GM23338 (cell line): Measurements from ENCODE around the gene LPO. TPM values are rescaled to one million over a fixed set of nuclear protein-coding genes. Genes with fewer than 3 reads are reported as not detected.

Source experiments
- ATAC-seq: fragments of 200-7000 bp; cut with Tn5 transposase; 3 replicates; pipeline ENCODE4 v1.9.1; 2020
- DNase-seq: peaks from one replicate; pipeline ENCODE4 v3.0.0-alpha.2; 2015; ENCODE audit warnings: low spot score
- H2AFZ ChIP-seq: fragments of 200-600 bp; sonication (generic); 2 replicates; pipeline ENCODE4 v1.8.0; 2016; ENCODE audit warnings: antibody characterized with exemption, mild to moderate bottlenecking, moderate library complexity
- H3F3A ChIP-seq: fragments of 200-600 bp; sonication (generic); replicated peaks from 2 replicates; pipeline ENCODE4 v1.8.0; 2017; ENCODE audit warnings: antibody characterized with exemption, mixed run types, low read depth
- H3K27ac ChIP-seq: fragments of 200-600 bp; sonication (generic); 2 replicates; pipeline ENCODE4 v1.6.1; 2016; ENCODE audit warnings: low read depth
- H3K27me3 ChIP-seq: fragments of 200-600 bp; sonication (generic); 2 replicates; pipeline ENCODE4 v1.8.0; 2016; ENCODE audit warnings: mild to moderate bottlenecking, mixed run types, moderate library complexity; ENCODE audit not compliant: insufficient read depth
- H3K36me3 ChIP-seq: fragments of 200-600 bp; sonication (generic); 2 replicates; pipeline ENCODE4 v1.8.0; 2016; ENCODE audit warnings: mild to moderate bottlenecking; ENCODE audit not compliant: insufficient read depth
- H3K4me1 ChIP-seq: fragments of 200-600 bp; sonication (generic); 2 replicates; pipeline ENCODE4 v1.8.0; 2016; ENCODE audit warnings: mild to moderate bottlenecking, moderate library complexity; ENCODE audit not compliant: insufficient read depth
- H3K4me2 ChIP-seq: fragments of 200-600 bp; sonication (generic); 2 replicates; pipeline ENCODE4 v1.7.1; 2017; ENCODE audit warnings: mixed run types
- H3K4me3 ChIP-seq: fragments of 200-600 bp; sonication (generic); 2 replicates; pipeline ENCODE4 v1.6.1; 2016; ENCODE audit warnings: mixed run types
- H3K79me2 ChIP-seq: fragments of 200-600 bp; sonication (generic); replicated peaks from 2 replicates; pipeline ENCODE4 v1.8.0; 2017; ENCODE audit warnings: mild to moderate bottlenecking; ENCODE audit not compliant: insufficient read depth
- H3K9me2 ChIP-seq: fragments of 200-600 bp; sonication (generic); 2 replicates; pipeline ENCODE4 v1.8.0; 2017; ENCODE audit not compliant: insufficient read depth
- H4K20me1 ChIP-seq: fragments of 200-600 bp; sonication (generic); replicated peaks from 2 replicates; pipeline ENCODE4 v1.8.0; 2017; ENCODE audit warnings: mild to moderate bottlenecking; ENCODE audit not compliant: insufficient read depth
- H3K27ac Mint-ChIP-seq: 2 replicates; pipeline ENCODE4 v1.8.0; 2020; ENCODE audit warnings: inconsistent platforms, mild to moderate bottlenecking, moderate library complexity, mixed read lengths
- H3K27me3 Mint-ChIP-seq: 3 replicates; pipeline ENCODE4 v1.8.0; 2022; ENCODE audit warnings: low read depth, mild to moderate bottlenecking, moderate library complexity, mixed read lengths, inconsistent platforms; ENCODE audit not compliant: insufficient read depth, poor library complexity
- H3K36me3 Mint-ChIP-seq: 3 replicates; pipeline ENCODE4 v1.8.0; 2021; ENCODE audit warnings: low read depth, mild to moderate bottlenecking, inconsistent platforms, moderate library complexity, mixed read lengths
- H3K4me1 Mint-ChIP-seq: 3 replicates; pipeline ENCODE4 v1.8.0; 2020; ENCODE audit warnings: mild to moderate bottlenecking, inconsistent platforms, mixed read lengths
- H3K4me3 Mint-ChIP-seq: 3 replicates; pipeline ENCODE4 v1.8.0; 2021; ENCODE audit warnings: moderate library complexity, mild to moderate bottlenecking, inconsistent platforms, mixed read lengths
- H3K9me3 Mint-ChIP-seq: 3 replicates; pipeline ENCODE4 v1.8.0; 2020; ENCODE audit warnings: moderate library complexity, mild to moderate bottlenecking, inconsistent platforms, mixed read lengths
- CREB1 ChIP-seq: fragments of 250-450 bp; sonication (Bioruptor Pico); IDR thresholded peaks from 2 replicates; pipeline ENCODE4 v1.5.0; 2020; ENCODE audit warnings: low read depth, mild to moderate bottlenecking, moderate library complexity
- ETS1 ChIP-seq: IDR thresholded peaks from 2 replicates; pipeline ENCODE4 v1.6.1; 2016; ENCODE audit warnings: antibody characterized with exemption
- EZH2phosphoT487 ChIP-seq: fragments of 200-600 bp; sonication (generic); IDR thresholded peaks from one replicate; pipeline ENCODE4 v1.8.1; 2018; ENCODE audit warnings: antibody characterized with exemption; ENCODE audit not compliant: unreplicated experiment
- NANOG ChIP-seq: IDR thresholded peaks from 2 replicates; pipeline ENCODE4 v1.6.1; 2016; ENCODE audit warnings: antibody characterized with exemption, borderline replicate concordance
- STAT1 ChIP-seq: IDR thresholded peaks from one replicate; pipeline ENCODE4 v1.6.1; 2016; ENCODE audit warnings: antibody characterized with exemption; ENCODE audit not compliant: unreplicated experiment
- ZNF331 ChIP-seq: fragments of 250-450 bp; sonication (Bioruptor Pico); IDR thresholded peaks from 2 replicates; pipeline ENCODE4 v1.5.0; 2020; ENCODE audit warnings: low read depth, mild to moderate bottlenecking, moderate library complexity
- polyA plus RNA-seq: library from polyadenylated mRNA; unstranded; fragments of >200 nt; fragmentation: Nextera tagmentation; extraction: Ambion mirVana; gene quantifications from 2 replicates; pipeline ENCODE4 v1.2.1, GENCODE V29; 2016
- total RNA-seq: library from RNA; depleted of rRNA; stranded (reverse); fragments of >200 nt; shearing (Covaris generic); gene quantifications from 2 replicates; pipeline ENCODE4 v1.2.3, GENCODE V29; 2014
- TF ChIP-seq, protein P1 (sequence below): IDR thresholded peaks from one replicate; pipeline ENCODE4 v1.6.1; 2018; ENCODE audit warnings: antibody characterized with exemption; ENCODE audit not compliant: unreplicated experiment
- TF ChIP-seq, protein P2 (sequence below), 2 experiments: fragments of 200-600 bp in 1 of 2; sonication (generic) in 1 of 2; conservative IDR thresholded peaks; 2 replicates each; pipeline versions ENCODE4 v1.5.1 to v1.6.1; 2016 to 2017; ENCODE audit warnings: antibody characterized with exemption in 2 of 2, low read depth in 2 of 2, mild to moderate bottlenecking in 2 of 2, moderate library complexity in 1 of 2

Gene LPO
- total and polyA plus RNA-seq, 2 experiments from 2014 or later = 0.13 to 0.35 TPM

GRCh38 chr17:58250344-58251011, 12.1 kb downstream of the LPO start:
- Mint-ChIP-seq H3K4me1 (peaks cover 19% of the 10 kb centered on the region), H3K27ac (no peak overlapping the region), H3K27me3 (peaks cover 63% of the 10 kb centered on the region), H3K36me3 (peaks cover 8% of the 10 kb centered on the region), H3K4me3 (peak overlapping the region; percentile 22; the same call in 1 of the 3 replicates), H3K9me3 (peaks cover 12% of the 10 kb centered on the region)
- no peaks in the 10 kb centered on the region for H3K79me2 ChIP-seq
- H3K27me3 ChIP-seq = peaks cover 79% of the 10 kb centered on the region
- no peaks in the 10 kb centered on the region for H4K20me1 ChIP-seq
- TF ChIP-seq, protein P1, sequence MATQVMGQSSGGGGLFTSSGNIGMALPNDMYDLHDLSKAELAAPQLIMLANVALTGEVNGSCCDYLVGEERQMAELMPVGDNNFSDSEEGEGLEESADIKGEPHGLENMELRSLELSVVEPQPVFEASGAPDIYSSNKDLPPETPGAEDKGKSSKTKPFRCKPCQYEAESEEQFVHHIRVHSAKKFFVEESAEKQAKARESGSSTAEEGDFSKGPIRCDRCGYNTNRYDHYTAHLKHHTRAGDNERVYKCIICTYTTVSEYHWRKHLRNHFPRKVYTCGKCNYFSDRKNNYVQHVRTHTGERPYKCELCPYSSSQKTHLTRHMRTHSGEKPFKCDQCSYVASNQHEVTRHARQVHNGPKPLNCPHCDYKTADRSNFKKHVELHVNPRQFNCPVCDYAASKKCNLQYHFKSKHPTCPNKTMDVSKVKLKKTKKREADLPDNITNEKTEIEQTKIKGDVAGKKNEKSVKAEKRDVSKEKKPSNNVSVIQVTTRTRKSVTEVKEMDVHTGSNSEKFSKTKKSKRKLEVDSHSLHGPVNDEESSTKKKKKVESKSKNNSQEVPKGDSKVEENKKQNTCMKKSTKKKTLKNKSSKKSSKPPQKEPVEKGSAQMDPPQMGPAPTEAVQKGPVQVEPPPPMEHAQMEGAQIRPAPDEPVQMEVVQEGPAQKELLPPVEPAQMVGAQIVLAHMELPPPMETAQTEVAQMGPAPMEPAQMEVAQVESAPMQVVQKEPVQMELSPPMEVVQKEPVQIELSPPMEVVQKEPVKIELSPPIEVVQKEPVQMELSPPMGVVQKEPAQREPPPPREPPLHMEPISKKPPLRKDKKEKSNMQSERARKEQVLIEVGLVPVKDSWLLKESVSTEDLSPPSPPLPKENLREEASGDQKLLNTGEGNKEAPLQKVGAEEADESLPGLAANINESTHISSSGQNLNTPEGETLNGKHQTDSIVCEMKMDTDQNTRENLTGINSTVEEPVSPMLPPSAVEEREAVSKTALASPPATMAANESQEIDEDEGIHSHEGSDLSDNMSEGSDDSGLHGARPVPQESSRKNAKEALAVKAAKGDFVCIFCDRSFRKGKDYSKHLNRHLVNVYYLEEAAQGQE = no peak
- TF ChIP-seq EZH2phosphoT487 (no peak), ETS1 (no peak), NANOG (no peak), ZNF331 (CRISPR knock-in tag) (no peak), CREB1 (CRISPR knock-in tag) (no peak), STAT1 (no peak)
- TF ChIP-seq, protein P2, sequence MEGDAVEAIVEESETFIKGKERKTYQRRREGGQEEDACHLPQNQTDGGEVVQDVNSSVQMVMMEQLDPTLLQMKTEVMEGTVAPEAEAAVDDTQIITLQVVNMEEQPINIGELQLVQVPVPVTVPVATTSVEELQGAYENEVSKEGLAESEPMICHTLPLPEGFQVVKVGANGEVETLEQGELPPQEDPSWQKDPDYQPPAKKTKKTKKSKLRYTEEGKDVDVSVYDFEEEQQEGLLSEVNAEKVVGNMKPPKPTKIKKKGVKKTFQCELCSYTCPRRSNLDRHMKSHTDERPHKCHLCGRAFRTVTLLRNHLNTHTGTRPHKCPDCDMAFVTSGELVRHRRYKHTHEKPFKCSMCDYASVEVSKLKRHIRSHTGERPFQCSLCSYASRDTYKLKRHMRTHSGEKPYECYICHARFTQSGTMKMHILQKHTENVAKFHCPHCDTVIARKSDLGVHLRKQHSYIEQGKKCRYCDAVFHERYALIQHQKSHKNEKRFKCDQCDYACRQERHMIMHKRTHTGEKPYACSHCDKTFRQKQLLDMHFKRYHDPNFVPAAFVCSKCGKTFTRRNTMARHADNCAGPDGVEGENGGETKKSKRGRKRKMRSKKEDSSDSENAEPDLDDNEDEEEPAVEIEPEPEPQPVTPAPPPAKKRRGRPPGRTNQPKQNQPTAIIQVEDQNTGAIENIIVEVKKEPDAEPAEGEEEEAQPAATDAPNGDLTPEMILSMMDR (conservative IDR thresholded peaks at IDR 0.05; ENCODE audit: low read depth in 2 of 2) = no peak
- H3K27ac ChIP-seq = no peak overlapping the region
- no peaks in the 10 kb centered on the region for H3K36me3 ChIP-seq
- H3K4me1 ChIP-seq = peaks cover 10% of the 10 kb centered on the region; the same call in 1 of the 2 replicates
- DNase-seq (no peak), ATAC-seq (no peak)
- no peak overlapping the region for H3K4me3 ChIP-seq
- H3K4me2 ChIP-seq = no peak overlapping the region
- no peaks in the 10 kb centered on the region for H3F3A ChIP-seq
- 0 out of 2 replicates have a peak, but pooled peaks cover 4% of the 10 kb centered on the region for H3K9me2 ChIP-seq
- no peak overlapping the region for H2AFZ ChIP-seq
